ENCODE data around the gene ATP6AP1. TPM values are rescaled to one million over a fixed set of nuclear protein-coding genes. Genes with fewer than 3 reads are reported as not detected.

ATP6AP1 gene
- total and polyA plus RNA-seq, 2 experiments from 2014 or later: 37.7 to 52.1 TPM

DNA sequence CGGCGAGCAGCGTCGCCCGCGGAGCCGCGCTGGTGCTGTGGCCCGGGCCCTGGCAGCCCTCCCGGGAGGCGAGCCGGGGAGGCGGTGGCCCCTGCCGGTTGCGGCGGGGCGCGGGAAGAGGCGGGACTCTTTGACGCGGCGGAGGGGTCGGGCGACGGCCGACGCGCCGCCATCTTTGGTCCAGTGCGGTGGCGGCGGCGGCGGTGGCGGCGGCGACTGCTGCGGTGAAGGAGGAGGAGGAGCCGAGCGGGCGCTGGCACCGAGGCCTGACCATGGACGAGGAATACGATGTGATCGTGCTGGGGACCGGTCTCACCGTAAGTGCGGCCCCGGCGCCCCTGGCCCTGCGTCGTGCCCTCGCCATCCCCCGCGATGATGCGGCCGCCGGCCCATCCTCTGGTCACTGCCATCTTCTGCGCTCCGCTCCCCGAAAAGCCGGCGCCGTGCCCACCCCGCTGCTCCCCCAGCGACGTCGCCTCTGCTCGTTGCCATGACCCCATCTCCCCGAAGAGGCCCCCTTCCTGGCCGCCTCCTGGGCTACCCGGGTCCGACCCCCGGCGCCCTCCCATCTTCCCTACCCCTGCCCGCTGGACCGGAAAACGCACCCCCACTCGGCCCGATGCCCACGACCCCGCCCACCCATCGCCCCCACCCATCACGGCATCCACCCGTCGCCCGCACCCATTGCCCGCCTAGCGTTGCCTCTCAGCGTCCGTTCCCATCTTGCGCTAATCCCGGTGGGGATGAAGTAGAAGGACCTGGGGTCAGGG lies 8.7 kb downstream of the ATP6AP1 start, which contains the start of gene GDI1:
Gene GDI1, plus strand, starts transcription at position 172 of the 770 bp plus-strand sequence. Its CDS starts 101 bp downstream, at position 273.
- H3F3A ChIP-seq (replicated peaks; ENCODE audit: low read depth): no peaks in the 10 kb centered on the region
- H3K27ac ChIP-seq (ENCODE audit: low read depth): no peak within 1 kb of the TSS
- Mint-ChIP-seq H3K36me3 (ENCODE audit: low read depth) (peaks cover 34% of the 10 kb centered on the region), H3K4me1 (peaks cover 16% of the 10 kb centered on the region), H3K27ac (peak within 1 kb of the TSS; percentile 74; the same call in 1 of the 2 replicates), H3K4me3 (peak within 1 kb of the TSS; percentile 85), H3K27me3 (ENCODE audit: insufficient read depth, low read depth, poor library complexity) (peaks cover 2% of the 10 kb centered on the region), H3K9me3 (no peaks in the 10 kb centered on the region)
- no peaks in the 10 kb centered on the region for H3K36me3 ChIP-seq (ENCODE audit: insufficient read depth)
- peaks cover 13% of the 10 kb centered on the region for H3K79me2 ChIP-seq (replicated peaks; ENCODE audit: insufficient read depth)
- H3K4me3 ChIP-seq: peak within 1 kb of the TSS; percentile 60
- no peak within 1 kb of the TSS for H2AFZ ChIP-seq
- TF ChIP-seq REST (IDR thresholded peaks at IDR 0.05; ENCODE audit: unreplicated experiment) (no peak), POLR2AphosphoS5 (IDR thresholded peaks at IDR 0.05; ENCODE audit: low read depth) (peak; percentile 41; the same call in 1 of the 2 replicates)
- H3K4me1 ChIP-seq (ENCODE audit: insufficient read depth): no peaks in the 10 kb centered on the region
- DNase-seq (ENCODE audit: low spot score) (peak; percentile 54), ATAC-seq (peak; percentile 55)
- peak within 1 kb of the TSS; percentile 77 for H3K4me2 ChIP-seq
- no peaks in the 10 kb centered on the region for H4K20me1 ChIP-seq (replicated peaks; ENCODE audit: insufficient read depth)
- no peaks in the 10 kb centered on the region for H3K9me2 ChIP-seq (ENCODE audit: insufficient read depth)
- H3K27me3 ChIP-seq (ENCODE audit: insufficient read depth): no peaks in the 10 kb centered on the region

- Histone ChIP-seq H3K4me2 (peak overlapping the region; percentile 76), H3K27ac (ENCODE audit: low read depth) (no peak overlapping the region), H3K4me3 (peak overlapping the region; percentile 60), H4K20me1 (replicated peaks; ENCODE audit: insufficient read depth) (no peaks in the 10 kb centered on the region), H2AFZ (no peak overlapping the region), H3K27me3 (ENCODE audit: insufficient read depth) (no peaks in the 10 kb centered on the region), H3K36me3 (ENCODE audit: insufficient read depth) (no peaks in the 10 kb centered on the region), H3K4me1 (ENCODE audit: insufficient read depth) (no peaks in the 10 kb centered on the region), H3F3A (replicated peaks; ENCODE audit: low read depth) (no peaks in the 10 kb centered on the region), H3K9me2 (ENCODE audit: insufficient read depth) (no peaks in the 10 kb centered on the region), H3K79me2 (replicated peaks; ENCODE audit: insufficient read depth) (peaks cover 13% of the 10 kb centered on the region)
- peaks cover 31% of the 10 kb centered on the region for H3K36me3 Mint-ChIP-seq (ENCODE audit: low read depth)
- peaks cover 16% of the 10 kb centered on the region for H3K4me1 Mint-ChIP-seq
- ATAC-seq (no peak), DNase-seq (ENCODE audit: low spot score) (no peak)
- peaks cover 4% of the 10 kb centered on the region for H3K27me3 Mint-ChIP-seq (ENCODE audit: insufficient read depth, low read depth, poor library complexity)
- peak overlapping the region; percentile 85 for H3K4me3 Mint-ChIP-seq
- H3K27ac Mint-ChIP-seq: no peak overlapping the region
- no peaks in the 10 kb centered on the region for H3K9me3 Mint-ChIP-seq
- TF ChIP-seq ZNF462 (CRISPR knock-in tag; IDR thresholded peaks at IDR 0.05) (no peak), ZNF331 (CRISPR knock-in tag; IDR thresholded peaks at IDR 0.05; ENCODE audit: low read depth) (no peak), POLR2AphosphoS5 (IDR thresholded peaks at IDR 0.05; ENCODE audit: low read depth) (no peak), ZNF114 (CRISPR knock-in tag; IDR thresholded peaks at IDR 0.05) (no peak)
- TF ChIP-seq, protein P1, sequence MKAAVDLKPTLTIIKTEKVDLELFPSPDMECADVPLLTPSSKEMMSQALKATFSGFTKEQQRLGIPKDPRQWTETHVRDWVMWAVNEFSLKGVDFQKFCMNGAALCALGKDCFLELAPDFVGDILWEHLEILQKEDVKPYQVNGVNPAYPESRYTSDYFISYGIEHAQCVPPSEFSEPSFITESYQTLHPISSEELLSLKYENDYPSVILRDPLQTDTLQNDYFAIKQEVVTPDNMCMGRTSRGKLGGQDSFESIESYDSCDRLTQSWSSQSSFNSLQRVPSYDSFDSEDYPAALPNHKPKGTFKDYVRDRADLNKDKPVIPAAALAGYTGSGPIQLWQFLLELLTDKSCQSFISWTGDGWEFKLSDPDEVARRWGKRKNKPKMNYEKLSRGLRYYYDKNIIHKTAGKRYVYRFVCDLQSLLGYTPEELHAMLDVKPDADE (IDR thresholded peaks at IDR 0.05): no peak
Observed at GRCh38 chrX:154437971-154438893, 9.8 kb downstream of the ATP6AP1 start.
